GM18520 (cell line): ENCODE data around the gene PRKAG2.

Experiments
- ATAC-seq: cut with Tn5 transposase; IDR thresholded peaks from one replicate; pipeline ENCODE4 v1.9.1; 2021; ENCODE audit not compliant: unreplicated experiment

The PRKAG2 gene

GRCh38 chr7:151665368-151665767, 211.5 kb downstream of the PRKAG2 start:
- no peak for ATAC-seq

DNA sequence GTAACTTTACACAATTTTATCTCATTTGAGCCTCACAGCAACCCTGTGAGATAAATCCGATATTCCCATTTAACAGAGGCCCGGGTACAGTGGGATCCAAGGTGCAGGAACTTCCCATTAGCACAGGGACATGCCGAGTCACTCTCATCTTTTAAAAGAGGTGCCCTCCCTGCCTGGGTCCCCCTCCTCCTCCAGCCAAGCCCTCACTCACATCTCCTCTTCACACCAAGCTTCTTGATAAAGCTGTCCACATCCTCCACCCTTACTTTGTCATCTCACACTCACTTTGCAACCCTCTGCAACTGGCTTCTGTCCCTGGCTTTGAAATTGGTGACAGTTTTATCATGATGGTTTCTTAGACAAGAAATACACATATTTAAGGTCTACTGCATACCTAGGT, 212.6 kb downstream of the PRKAG2 start:
- ATAC-seq = no peak

- ATAC-seq = no peak
Measured at GRCh38 chr7:151663382-151664100, 213.4 kb downstream of the PRKAG2 start.

DNA sequence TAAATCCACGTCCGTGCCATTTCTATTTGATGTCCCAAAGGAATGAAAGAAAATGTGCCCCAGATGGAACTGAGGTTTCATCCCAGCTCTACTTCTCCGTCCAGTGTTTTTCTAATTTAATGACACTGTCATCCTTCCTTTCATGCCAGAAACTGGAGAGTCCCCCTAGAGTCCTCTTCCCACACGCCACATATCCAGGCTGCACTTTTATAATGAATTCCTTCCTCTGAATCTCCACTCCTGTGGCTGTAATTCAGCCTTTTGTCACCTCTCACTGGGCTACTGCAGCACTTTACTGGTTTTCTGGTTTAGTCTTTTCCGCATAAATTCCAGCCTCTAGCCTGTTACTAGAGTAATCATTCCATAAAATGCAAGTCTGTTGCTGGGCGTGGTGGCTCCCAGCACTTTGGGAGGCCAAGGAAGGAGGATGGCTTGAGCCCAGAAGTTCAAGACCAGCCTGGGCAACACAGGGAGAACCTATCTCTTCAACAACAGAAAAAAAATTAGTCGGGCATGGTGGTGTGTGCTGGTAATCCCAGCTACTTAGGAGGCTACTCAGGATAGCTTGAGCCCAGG, 214.6 kb downstream of the PRKAG2 start:
- ATAC-seq = no peak

- ATAC-seq = no peak
Measured at GRCh38 chr7:151661587-151661986, 215.3 kb downstream of the PRKAG2 start.

GRCh38 chr7:151660141-151660540, 216.8 kb downstream of the PRKAG2 start:
- ATAC-seq = no peak

DNA sequence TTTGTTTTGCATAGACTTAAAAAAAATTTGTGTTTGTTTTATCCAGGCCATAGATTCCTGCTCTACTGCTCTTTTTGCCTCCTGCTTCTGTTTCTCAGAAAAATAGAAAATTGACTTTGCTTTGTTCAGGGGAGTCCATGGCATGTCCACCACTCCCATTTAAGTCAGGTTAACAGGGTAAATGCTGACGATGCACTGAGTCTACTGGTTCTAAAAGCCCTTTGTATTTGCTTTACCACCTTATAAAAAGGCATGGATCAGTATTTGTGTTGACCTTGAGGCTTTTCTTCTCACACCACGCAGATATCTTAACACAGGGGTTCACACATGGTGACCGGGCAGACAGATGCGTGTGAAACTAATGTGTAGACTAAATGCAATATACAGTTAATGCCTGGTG, 217.7 kb downstream of the PRKAG2 start:
- no peak for ATAC-seq

- no peak for ATAC-seq
Measured at GRCh38 chr7:151658778-151659177, 218.1 kb downstream of the PRKAG2 start.

DNA sequence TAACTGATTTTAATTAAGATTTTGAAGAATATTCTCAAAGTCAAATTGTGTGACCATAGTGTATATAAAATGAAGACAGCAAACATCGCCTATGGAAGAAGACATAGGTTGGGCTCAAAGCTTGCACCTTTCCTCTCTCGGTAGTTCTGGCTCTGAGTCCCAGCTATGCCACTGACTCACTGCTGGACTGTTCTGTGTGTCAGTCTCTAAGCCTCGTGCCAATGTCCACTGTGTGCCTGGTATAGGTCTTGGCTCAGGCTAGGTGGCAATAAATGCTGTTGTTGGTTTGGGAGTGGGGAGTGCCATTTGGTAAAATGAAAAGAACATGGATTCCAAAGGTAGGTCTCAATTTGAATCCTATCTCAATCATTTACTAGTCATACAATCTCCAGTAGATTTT, 219.7 kb downstream of the PRKAG2 start:
- ATAC-seq = no peak

GRCh38 chr7:151655555-151655954, 221.4 kb downstream of the PRKAG2 start:
- ATAC-seq = no peak

GRCh38 chr7:151652111-151652510, 224.8 kb downstream of the PRKAG2 start:
- no peak for ATAC-seq

GRCh38 chr7:151650161-151650560, 226.8 kb downstream of the PRKAG2 start:
- ATAC-seq = no peak

GRCh38 chr7:151648429-151648828, 228.5 kb downstream of the PRKAG2 start:
- no peak for ATAC-seq

DNA sequence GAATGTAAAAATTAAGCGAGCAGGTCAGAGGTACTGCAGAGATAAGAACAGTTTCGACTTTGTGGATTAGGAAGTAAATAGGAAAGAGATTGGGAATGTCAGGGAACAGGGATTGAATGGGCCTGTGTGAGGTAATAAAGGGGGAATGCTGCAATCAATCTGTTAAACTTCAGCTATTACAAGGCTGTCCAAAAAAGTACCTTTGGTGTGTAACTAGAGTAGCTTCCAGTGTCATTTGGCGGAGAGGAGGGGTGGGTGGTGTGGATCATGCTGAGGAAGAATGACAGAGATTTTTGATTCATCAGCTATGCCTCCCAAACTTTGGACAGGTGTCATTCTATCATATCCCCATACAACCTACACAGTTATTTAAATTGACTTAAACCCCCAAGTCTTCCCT, 229.0 kb downstream of the PRKAG2 start:
- ATAC-seq = no peak

DNA sequence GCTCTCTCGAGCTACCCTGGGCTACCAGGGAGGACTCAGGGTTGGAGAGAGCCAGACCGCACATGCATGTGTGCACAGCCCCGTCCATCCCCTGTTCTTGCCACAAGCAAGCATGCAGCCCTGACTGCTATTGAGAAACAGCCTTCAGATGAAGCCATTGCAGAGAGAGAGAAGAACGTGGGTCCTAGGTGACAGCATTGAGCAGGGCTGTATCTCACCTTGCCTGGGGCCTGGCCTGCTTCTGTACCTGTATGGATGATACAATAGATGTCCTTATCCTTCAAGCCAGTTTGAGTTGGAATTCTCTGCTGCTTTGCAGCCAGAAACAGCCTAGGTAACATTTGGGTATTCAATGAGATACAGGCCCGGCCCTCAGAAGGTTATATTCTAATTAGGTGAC, 229.9 kb downstream of the PRKAG2 start:
- ATAC-seq = no peak

DNA sequence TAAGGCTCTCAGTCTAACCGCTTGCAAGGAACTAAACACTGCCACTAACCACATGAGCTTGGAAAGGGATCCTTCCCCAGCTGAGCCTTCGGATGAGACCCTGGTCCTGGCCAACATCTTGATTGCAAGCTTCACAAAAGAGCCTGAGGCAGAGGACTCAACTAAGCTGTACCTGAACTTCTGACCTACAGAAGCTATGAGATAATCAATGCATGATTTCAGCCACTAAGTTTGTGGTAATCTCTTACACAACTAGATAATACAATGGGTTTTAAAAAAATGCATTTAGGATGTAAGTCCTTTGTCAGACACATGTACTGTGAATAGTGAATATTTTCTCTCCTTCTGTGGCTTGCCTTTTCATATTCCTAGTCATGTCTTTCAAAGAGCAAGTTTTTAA, 231.6 kb downstream of the PRKAG2 start:
- no peak for ATAC-seq

DNA sequence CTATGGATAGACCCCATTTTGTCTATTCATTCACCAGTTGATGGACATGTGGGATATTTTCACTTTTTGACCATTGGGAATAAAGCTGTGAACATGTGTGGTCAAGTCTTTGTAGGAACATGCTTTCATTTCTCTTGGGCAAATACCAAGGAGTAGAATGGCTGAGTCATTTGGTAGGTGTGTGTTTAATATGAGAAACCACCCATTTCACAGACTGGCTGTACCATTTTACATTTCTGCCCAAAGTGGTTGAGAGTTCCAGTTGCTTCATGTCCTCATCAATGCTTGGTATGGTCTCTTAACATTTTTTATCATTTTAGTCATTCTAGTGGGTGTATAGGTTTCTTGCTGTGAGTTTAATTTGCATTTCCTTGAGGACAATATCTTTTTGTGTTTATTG, 232.4 kb downstream of the PRKAG2 start:
- no peak for ATAC-seq

DNA sequence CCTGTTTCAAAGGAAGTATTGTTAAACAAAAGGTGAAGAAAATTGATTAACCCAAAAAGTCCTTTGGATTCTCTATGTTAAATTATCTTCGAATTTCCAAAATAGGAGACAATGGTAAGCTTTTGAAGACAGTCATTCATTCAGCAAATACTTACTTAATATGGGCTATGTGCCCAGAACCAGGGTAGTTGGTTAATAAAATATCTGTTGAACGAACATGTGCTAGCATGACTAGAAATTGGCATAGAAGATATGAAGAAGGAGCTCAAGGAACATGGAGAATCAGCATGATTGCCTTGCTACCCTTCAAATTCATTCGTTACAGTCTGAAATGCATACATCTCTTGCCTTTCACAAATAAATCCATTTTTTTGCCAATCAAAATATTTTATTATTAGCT, 234.2 kb downstream of the PRKAG2 start:
- ATAC-seq = no peak

DNA sequence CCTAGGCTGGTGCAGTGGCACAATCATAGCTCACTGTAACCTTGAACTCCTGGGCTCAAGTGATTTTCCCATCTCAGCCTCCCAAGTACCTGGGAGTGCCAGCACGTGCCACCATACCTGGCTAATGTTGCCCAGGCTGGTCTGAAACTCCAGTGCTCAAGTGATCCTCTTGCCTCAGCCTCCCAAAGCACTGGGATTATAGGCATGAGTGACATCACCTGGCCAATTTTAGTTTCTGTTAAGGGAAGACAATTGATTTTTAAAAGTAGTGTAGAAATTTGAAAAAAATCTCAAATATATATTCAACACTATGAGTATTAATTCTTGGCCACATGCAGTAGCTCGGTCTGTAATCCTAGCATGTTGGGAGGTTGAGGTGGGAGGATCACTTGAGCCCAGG, 235.3 kb downstream of the PRKAG2 start:
- ATAC-seq = no peak

GRCh38 chr7:151637781-151638261, 239.1 kb downstream of the PRKAG2 start:
- no peak for ATAC-seq

- ATAC-seq = no peak
Measured at GRCh38 chr7:151634643-151635042, 242.3 kb downstream of the PRKAG2 start.

DNA sequence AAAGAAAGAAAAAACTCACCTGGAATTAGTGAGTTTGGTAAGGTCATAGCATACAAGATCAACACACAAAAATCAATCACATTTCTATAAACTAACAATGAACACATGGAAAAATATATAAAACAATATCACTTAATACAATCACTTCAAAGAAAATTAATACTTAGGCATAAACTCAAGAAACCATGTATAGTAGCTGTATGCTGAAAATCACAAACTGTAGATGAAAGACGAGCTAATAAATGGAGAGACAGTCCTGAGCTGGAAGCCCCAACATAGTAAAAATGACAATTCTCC, 243.5 kb downstream of the PRKAG2 start:
- no peak for ATAC-seq
